Stimulated activated CD4-positive, alpha-beta T cell treated with anti-CD3 and anti-CD28 coated beads, Interleukin-12 subunit alpha, Interleukin-12 subunit beta, amount 100 ng/mL, for 24 hours (primary cell): ENCODE measurements around the gene MCF2L.
"Not testable (repeated sequence)": the region's sequence is repeated elsewhere in the genome, so short reads cannot be mapped to it uniquely, and the experiment has no call there.

Experiments
- DNase-seq, 2 experiments: peaks; one replicate each; pipeline ENCODE4 v3.0.0-alpha.2; 2020; ENCODE audit warnings: low read depth in 2 of 2

Gene MCF2L

DNA sequence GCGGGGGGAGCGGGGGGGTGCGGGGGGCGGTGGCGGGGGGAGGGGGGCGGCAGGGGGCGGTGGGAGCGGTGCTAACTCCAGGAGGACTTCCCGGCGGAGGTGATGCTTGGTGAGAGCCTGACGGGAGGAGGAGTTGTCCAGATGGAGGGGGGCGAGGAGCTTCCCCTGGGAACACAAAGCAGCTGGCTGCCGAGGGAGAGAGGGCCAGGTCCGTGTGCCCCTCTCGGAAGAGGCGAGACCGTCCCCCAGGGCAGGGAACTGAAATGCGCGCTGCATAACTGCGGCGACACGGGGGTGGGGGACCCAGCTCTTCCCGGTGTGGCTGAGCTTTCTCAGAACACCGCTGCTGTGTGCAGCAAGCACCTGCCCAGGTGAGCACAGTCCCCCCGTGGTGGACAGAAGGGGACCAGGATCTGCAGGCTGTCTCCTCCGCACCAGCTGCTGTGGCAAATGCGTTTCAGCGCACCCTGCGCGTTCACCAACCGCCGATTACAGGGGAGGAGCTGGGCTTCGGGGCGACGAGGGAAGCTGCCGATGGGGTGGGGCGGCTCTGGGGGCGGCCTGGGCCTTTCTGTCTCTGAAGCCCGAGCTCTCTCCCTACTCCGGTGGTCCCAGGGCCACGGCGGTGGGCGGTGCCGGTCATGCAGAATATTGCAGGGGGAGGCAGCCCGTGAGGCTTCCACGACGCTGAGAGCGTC is 81.9 kb downstream of the MCF2L start:
- DNase-seq: no peak

DNA sequence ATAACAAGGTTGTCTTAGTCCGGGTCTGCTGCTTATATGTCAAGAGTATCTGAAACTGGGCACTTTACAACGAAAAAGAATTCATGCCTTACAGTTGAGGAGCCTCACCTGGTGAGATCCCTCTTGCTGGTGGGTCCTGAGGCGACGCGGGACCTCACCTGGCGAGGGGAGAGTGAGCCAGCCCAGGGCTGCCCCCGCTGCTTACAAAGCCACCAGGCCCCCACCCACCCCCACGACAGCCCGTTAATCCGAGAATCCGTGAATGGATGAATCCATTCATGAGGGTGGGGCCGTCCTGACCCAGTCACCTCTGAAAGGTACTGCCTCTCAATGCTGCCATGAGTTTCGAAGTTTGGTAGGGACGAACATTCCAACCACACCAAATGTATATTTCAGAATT is 82.6 kb downstream of the MCF2L start:
- DNase-seq: no peak

DNA sequence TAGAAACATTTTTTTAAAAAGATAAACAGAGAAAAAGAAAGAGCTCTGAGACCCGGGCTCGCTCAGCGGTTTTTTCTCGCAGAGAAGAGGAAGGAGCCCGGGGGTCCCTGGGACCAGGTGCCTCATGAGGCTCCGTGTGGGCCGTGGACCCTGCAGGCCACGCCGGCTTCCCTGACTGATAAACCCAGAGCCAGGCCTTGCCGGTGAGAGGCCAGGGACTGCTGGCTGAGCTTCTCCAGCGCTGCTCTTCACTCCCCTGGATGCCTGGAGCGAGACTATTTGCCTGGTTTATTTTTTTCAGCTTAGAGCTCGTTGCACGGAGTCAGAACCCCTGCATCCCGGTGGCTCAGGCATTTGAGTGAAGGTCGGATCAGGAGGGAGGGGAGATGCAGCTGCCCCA is 83.2 kb downstream of the MCF2L start:
- no peak for DNase-seq

DNA sequence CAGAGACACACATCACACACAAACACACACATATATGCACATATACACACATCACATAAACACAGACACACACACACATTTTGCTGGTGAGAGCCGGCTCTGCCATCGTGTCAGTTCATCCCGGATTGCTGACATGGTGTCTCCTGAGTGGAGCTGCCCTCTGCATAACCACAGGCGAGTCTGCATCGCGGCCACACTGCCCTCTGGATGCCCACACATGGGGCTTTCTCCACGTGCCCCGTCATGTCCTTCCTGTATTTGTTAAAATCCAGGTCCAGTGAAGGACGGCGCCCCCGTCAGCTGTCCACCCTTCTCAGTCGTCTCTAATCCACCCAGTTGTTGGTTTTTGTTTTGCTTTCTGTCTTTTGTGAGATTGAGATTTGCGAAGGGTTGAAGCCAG is 84.0 kb downstream of the MCF2L start:
- DNase-seq: no peak

DNA sequence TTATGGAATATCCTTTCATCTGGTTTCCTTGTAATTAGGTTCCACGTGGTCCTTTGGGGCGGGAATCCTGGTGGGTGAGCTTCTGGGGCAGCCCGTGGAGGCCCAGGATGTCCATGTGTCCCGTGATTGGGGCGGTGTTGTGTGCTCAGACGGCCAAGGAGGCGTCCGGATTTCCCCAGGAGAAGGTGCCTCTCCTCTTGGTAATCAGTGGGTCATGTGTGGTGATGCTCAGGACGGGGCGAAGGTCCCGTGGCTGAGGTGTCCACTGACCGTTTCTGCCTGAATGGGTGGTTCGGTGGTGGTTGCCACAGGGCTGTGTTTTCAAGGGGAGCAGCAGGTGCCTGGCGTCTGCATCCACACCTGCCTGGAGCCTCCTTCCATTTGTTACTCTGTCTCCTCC is 84.4 kb downstream of the MCF2L start:
- no peak for DNase-seq

DNA sequence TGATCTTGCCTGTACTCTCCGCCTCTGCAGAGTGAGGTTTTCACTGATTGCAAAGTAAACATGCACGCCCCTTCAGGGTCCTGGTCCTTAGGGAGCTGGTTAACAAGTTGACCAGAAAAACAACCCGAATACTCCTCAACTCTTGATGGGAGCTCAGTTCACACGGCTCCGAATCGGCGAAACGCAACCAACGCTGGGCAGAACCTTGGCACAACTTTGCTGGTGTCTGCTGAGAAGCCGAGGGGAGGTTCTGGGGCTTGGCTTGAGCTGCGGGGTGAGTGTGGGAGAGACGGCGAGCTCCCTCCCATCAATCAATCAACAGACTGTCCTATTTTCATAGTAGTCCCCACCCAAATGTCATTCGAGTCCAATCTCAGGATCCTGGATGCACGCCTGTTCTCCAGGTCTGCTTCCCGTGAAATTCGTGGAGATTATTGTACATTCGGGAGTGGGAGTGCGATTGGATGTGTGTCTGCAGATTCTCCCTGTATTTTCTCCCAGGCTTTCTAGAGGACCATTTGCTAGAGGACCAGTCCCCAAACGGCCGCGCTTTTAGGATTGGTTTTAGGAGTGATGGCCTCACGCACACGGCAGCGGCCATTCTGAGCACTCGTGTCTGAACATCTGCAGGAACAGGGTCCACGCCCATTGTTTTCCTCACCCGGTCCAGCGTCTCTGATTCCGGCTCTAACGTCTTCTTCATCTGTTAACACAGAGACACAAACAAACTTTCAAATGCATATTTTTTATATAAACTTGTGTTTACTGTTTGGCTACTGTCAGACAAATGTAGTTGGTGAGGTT is 85.0 kb downstream of the MCF2L start:
- DNase-seq: no peak

DNA sequence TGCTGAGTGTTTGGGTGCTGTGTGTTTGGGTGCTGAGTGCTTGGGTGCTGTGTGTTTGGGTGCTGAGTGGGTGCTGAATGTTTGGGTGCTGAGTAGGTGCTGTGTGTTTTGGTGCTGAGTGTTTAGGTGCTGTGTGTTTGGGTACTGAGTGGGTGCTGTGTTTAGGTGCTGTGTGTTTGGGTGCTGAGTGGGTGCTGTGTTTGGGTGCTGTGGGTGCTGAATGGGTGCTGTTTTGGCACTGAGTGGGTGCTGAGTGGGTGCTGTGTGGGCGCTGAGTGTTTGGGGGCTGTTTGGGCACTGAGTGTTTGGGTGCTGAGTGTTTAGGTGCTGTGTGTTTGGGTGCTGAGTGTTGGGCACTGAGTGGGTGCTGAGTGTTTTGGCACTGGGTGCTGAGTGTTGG is 88.1 kb downstream of the MCF2L start:
- DNase-seq: no peak

DNA sequence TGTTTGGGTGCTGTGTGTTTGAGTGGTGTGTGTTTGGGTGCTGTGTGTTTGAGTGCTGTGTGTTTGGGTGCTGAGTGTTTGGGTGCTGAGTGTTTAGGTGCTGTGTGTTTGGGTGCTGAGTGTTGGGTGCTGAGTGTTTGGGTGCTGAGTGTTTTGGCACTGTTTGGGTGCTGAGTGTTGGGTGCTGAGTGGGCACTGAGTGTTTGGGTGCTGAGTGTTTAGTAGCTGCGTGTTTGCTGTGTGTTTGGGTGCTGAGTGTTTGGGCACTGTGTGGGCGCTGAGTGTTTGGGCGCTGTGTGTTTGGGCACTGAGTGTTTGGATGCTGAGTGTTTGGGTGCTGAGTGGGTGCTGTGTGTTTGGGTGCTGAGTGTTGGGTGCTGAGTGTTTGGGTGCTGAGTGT is 88.5 kb downstream of the MCF2L start:
- DNase-seq: not testable (repeated sequence)

DNA sequence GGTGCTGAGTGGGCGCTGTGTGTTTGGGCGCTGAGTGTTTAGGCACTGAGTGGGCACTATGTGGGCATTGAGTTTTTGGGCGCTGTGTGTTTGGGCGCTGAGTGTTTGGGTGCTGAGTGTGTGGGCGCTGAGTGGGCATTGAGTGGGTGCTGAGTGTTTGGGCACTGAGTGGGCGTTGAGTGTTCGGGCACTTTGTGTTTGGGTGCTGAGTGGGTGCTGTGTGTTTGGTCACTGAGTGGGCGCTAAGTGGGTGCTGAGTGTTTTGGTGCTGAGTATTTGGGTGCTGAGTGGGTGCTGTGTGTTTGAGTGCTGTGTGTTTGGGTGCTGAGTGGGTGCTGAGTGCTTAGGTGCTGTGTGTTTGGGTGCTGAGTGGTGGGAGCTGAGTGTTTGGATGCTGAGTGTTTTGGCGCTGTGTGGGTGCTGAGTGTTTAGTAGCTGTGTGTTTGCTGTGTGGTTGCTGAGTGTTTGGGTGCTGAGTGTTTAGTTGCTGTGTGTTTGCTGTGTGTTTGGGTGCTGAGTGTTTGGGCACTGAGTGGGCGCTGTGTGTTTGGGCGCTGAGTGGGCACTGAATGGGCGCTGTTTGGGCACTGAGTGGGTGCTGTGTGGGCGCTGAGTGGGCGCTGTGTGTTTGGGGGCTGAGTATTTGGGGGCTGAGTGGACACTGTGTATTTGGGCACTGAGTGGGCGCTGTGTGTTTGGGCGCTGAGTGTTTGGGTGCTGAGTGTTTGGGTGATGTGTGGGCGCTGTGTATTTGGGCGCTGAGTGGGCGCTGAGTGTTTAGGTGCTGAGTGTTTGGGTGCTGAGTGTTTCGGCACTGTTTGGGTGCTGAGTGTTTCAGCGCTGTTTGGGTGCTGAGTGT is 89.3 kb downstream of the MCF2L start:
- DNase-seq: no peak

DNA sequence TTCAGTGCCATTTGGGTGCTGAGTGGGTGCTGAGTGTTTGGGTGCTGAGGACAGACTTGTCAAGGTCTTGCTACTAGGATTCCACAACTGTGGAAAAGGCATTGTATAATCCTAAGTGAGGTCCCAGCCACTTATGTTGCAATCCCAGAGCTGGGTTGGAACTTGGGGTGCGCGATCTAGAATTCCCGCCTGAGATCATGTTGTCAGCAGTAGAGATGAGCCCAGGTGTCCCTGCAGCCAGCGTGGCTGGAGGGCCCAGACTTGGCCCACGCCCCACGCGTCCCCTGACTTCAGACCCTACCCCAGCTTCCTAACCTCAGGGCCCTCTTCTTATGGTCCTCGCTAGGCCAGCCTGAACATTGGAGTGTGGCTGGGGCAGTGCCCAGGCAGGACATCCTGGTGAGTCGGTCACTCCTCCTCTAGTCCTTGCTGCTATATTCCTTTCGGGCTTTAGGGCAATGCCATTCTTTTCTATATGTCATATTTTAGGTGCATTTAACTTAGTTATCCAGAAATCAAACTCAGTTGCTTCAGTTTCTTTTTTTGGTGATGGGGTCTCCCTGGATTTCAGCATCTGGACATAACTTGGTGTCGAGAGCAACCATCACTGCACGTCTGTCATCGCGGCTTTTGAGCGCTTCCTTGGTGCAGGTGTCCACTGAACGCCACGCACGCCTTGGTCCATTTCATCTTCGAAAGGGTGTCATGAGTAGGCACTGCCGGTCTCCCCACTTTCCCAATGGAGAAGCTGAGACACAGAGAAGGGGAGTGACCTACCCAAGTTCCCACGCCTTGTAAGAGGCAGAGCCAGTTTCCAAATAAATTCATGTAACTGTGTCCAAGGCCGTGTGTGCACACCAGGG is 90.2 kb downstream of the MCF2L start:
- DNase-seq: no peak

DNA sequence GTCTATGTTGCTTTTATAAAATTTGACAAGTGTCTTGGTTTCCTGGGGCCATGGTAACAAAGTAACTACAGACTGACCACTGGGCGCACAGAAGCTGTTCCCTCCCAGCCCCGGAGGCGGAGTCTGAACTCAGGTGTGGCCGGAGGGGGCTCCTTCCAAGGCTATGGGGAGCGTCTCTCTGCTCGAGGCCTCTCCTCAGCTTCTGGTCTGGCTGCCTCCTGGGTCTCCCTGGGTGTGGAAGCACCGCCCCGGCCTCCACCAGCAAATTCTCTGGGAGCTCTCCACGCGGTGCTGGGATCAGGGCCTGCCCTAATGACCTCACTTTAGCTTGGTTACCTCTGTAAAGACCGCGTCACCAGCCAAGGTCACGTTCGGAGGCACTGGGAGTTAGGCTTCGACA is 90.9 kb downstream of the MCF2L start:
- no peak for DNase-seq

DNA sequence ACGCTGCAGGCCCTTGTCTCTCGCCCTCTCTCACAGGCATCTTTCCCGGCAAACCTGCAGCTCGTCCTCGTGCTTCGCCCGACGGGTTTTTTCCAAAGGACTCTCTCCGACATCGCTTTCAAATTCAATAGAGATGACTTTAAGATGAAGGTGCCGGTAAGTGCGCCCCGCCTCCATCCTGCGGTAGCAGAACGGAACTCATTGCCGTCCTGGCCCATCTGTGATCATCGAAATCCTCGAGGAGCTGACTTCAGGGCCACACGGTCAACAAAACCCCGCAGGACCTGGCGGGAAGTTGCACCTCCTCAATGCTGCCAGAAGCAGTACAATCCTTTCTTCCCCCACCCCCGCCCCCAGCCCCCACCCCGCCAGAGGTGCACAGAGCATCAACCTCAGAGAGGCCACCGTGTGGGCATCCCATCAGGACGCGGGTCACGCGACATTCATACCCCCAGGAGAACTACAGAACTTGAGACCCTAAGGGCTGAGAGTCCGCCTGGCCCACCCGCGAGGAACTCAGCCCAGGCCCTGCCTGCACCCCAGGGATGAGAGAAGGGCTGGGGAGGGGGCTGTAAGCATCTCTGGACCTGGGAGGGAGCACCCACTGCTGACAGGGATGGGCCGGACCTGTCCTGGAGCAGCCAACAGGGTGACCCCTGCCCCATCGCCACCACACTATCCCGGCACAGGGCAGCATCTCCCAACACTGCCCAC is 91.7 kb downstream of the MCF2L start:
- DNase-seq: no peak

DNA sequence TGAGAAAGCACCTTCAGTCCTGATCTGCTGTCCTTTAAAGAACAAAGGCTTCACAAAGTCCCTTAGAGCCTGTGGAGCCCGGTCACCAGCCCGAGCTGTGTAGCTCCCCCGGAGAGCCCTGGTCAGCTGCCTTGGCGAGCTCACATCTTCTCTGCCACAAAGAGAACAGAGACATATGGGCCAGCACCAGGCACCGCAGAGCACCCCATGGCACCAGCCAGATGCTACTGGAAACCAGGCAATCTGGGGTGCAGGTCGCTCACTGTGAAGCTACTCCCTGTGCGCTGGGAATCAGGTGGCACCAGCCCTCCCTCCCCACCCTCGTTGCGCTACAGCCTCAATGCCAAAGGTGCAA is 92.2 kb downstream of the MCF2L start:
- DNase-seq: no peak

DNA sequence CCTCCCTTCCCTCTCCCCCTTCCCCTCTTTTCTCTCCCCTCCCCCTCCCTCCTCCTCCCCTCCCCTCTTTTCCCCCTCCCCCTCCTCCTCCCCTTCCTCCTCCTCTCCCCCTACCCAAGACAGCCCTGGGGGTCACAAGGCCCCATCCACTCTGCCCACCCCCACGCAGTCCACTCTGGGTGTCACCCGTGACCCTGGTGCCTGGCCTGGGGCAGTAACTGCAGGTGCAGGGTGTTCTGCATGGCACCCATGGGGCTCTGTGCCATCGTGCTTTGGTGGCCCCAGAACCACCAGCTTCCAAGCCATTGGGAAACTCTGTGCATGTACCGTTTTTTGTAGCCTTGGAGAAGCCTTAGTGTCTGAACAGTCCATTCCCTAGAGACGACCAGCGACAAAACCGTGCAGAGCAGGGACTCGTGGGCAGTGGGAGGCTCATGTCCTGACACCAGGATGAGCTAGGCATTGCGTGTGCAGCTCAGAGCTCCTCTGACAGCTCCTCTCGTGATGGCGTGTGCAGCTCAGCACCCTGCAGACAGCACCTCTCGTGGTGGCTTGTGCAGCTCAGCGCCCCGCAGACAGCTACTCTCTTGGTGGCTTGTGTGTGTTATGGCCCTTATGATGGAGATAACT is 92.9 kb downstream of the MCF2L start:
- no peak for DNase-seq

DNA sequence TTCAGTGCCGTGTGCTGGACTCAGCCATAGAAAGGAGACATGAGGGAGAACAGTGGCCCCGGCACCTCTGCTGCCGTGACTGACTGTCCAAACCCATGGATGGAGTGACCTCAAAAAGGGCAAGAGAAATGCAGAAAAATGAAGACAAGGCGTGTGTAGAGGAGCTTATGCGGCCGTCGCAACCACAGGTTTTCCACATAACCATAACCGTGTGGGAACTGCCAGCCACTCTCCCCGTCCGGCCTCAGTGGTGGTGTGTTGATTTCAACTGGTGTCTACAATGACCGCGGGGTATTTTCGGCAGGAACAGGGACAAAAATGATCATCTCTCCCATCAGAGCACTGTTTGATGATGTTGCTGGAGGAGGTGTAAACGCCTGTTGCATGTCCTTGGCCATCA is 93.7 kb downstream of the MCF2L start:
- DNase-seq: no peak

DNA sequence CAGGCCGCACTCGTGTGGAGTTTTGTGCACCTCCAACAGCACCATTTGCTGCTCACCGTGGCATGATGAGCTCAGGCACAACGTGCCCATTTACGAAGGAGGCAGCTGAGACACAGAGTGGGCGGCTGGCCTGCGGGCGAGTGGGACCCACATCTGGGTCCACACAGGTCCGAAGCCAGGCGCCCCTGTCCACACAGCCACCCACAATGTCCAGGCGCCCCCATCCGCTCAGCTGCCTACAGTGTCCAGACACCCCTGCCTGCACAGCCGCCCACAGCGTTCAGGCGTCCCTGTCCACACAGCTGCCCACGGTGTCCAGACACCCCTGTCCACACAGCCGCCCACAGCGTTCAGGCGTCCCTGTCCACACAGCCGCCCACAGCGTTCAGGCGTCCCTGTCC is 94.1 kb downstream of the MCF2L start:
- DNase-seq: no peak

DNA sequence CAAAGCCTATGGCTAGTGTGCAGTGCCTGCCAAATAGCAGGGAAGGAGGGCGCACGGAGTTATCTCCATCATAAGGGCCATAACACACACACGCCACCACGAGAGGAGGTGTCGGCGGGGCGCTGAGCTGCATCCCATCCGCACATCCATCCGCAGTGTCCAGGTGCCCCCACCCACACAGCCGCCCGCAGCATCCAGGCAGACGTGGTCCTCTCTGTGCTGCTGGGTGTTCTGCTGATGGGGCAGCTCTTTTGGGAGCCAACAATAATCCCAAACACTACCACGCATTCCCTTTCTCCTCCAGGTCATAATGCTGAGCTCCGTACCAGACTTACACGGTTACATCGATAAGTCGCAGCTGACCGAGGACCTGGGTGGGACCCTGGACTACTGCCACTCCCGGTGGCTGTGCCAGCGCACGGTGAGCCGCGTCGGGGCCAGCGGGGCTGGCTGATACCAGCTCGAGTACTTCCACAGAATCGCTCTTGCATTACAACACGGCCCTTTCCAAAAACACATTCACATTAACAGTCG is 95.1 kb downstream of the MCF2L start:
- DNase-seq: no peak

DNA sequence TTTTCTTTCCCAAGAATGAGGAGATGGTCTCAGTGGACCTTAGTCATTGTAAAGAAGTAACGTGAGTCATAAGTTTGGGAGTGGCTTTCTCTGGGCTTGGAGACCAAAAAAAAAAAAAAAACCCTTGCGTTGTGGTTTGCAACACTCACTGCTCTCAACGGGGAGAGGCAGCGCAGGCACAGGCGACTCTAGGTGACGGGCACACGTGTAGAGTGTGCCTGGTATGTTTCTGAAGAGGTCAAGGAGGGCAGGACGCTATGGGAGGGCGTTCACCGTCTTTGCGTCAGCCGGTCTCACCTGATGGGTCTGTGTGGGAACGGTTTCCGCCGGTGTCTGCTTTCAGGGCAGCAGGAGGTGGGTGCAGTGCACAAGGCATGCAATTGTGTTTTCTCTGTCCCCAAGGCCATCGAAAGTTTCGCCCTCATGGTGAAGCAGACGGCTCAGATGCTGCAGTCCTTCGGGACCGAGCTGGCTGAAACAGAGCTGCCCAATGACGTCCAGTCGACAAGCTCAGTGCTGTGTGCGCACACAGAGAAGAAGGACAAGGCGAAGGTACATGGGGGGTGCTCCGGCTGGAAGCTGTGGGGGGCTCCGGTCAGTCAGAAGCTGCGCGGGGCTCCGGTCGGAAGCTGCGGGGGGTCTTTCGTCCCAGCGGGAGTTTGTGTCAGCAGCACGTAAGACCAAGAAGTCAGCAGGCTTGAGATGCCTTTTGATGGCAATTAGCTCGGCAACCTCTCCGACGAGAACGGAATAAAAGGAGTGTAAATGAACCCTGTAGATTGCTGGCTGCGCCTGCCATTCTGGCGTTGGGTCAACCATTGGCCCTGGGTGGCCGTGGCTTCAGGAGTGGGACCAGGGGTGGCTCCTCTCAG is 95.8 kb downstream of the MCF2L start:
- no peak for DNase-seq

DNA sequence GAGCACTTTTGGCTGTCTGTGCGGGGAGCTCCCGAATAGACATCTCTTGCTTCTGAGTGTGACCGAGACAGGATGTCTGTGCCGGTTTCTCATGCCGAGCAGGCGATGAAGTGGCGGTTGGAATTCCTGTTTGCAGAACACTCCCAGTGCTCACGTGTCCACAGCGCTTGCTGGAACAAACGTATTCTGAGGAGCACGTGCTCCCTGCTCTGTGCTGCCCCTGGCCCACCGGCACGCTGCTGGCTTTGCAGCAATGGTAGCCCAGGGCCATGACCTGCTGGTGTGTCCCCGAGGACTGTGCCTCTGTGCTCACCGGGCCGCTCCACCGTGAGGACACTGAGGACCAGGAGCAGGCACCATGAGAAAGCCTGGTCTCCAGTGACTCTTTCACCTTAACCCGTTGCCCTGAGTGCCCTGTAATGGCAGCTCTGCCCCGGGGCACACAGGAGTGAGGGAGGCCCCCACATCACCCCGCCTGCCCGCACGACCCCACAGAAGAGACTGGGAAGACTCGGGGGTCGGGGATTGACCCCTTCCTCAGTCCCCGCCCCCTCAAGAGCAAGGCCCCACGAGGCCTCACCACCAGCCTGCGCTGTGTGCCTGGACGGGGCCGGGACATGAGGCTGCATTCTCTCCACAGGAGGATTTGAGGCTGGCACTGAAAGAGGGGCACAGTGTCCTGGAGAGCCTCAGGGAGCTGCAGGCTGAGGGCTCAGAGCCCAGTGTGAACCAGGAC is 96.6 kb downstream of the MCF2L start:
- no peak for DNase-seq
